HG02798 (cell line): ENCODE measurements around the gene MDGA2.
"Not testable (repeated sequence)": the region's sequence is repeated elsewhere in the genome, so short reads cannot be mapped to it uniquely, and the experiment has no call there.

Experiments
- ATAC-seq: cut with Tn5 transposase; IDR thresholded peaks from one replicate; pipeline ENCODE4 v1.9.1; 2021; ENCODE audit warnings: mild to moderate bottlenecking; ENCODE audit not compliant: unreplicated experiment, poor library complexity

MDGA2 gene

GRCh38 chr14:47186486-47186885 lies 488.9 kb downstream of the MDGA2 start:
- no peak for ATAC-seq

GRCh38 chr14:47179906-47180305 lies 495.5 kb downstream of the MDGA2 start:
- no peak for ATAC-seq

- ATAC-seq: not testable (repeated sequence)
Observed at GRCh38 chr14:47171896-47172295, 503.5 kb downstream of the MDGA2 start.

- ATAC-seq: no peak
Observed at GRCh38 chr14:47167402-47167801, 508.0 kb downstream of the MDGA2 start.

GRCh38 chr14:47155395-47155794 lies 520.0 kb downstream of the MDGA2 start:
- ATAC-seq: no peak

- no peak for ATAC-seq
Observed at GRCh38 chr14:47154276-47154797, 521.1 kb downstream of the MDGA2 start.

GRCh38 chr14:47153746-47154145 lies 521.7 kb downstream of the MDGA2 start:
- ATAC-seq: no peak

GRCh38 chr14:47150267-47150666 lies 525.1 kb downstream of the MDGA2 start:
- no peak for ATAC-seq

- no peak for ATAC-seq
Observed at GRCh38 chr14:47149326-47149725, 526.1 kb downstream of the MDGA2 start.

GRCh38 chr14:47148686-47149085 lies 526.7 kb downstream of the MDGA2 start:
- ATAC-seq: no peak

- no peak for ATAC-seq
Observed at GRCh38 chr14:47120645-47121044, 554.8 kb downstream of the MDGA2 start.

GRCh38 chr14:47103771-47104170 lies 571.6 kb downstream of the MDGA2 start:
- ATAC-seq: no peak

- ATAC-seq: no peak
Observed at GRCh38 chr14:47102472-47102871, 572.9 kb downstream of the MDGA2 start.

- no peak for ATAC-seq
Observed at GRCh38 chr14:47085678-47086077, 589.7 kb downstream of the MDGA2 start.

- no peak for ATAC-seq
Observed at GRCh38 chr14:47065326-47065725, 610.1 kb downstream of the MDGA2 start.

- no peak for ATAC-seq
Observed at GRCh38 chr14:47060050-47060449, 615.4 kb downstream of the MDGA2 start.

GRCh38 chr14:47057364-47057763 lies 618.0 kb downstream of the MDGA2 start:
- no peak for ATAC-seq

GRCh38 chr14:47044841-47045240 lies 630.6 kb downstream of the MDGA2 start:
- ATAC-seq: no peak

GRCh38 chr14:47040550-47040949 lies 634.9 kb downstream of the MDGA2 start:
- no peak for ATAC-seq

- no peak for ATAC-seq
Observed at GRCh38 chr14:47039336-47039735, 636.1 kb downstream of the MDGA2 start.

- no peak for ATAC-seq
Observed at GRCh38 chr14:47022721-47023120, 652.7 kb downstream of the MDGA2 start.

- no peak for ATAC-seq
Observed at GRCh38 chr14:47020500-47020899, 654.9 kb downstream of the MDGA2 start.
